Urinary bladder (tissue), 4 donors: Measurements from ENCODE around the gene KRT6A. TPM values are rescaled to one million over a fixed set of nuclear protein-coding genes. Genes with fewer than 3 reads are reported as not detected.
"Not testable (repeated sequence)": the region's sequence is repeated elsewhere in the genome, so short reads cannot be mapped to it uniquely, and the experiment has no call there.

Experiments
- DNase-seq: peaks from one replicate; pipeline ENCODE4 v3.0.0-alpha.2; 2015; ENCODE audit errors: extremely low spot score
- H3K27ac ChIP-seq: one replicate; pipeline ENCODE4 v1.5.1; 2013; ENCODE audit warnings: low read depth, mild to moderate bottlenecking, moderate library complexity
- H3K36me3 ChIP-seq: one replicate; pipeline ENCODE4 v1.6.1; 2013; ENCODE audit warnings: mild to moderate bottlenecking, moderate library complexity; ENCODE audit not compliant: insufficient read depth
- H3K4me1 ChIP-seq: one replicate; pipeline ENCODE4 v1.6.1; 2013; ENCODE audit warnings: mild to moderate bottlenecking, moderate library complexity; ENCODE audit not compliant: insufficient read depth
- H3K4me3 ChIP-seq: one replicate; pipeline ENCODE4 v1.5.1; 2013; ENCODE audit warnings: low read depth, low read length
- WGBS: extraction: QIAGEN DNeasy Blood & Tissue Kit; methylation state at CpG from one replicate; pipeline ENCODE4 v1.1.7; 2013; 5-methylcytosine and 5-hydroxymethylcytosine counted together
- polyA plus RNA-seq: library from polyadenylated mRNA; stranded (reverse); fragments of 200-250 nt; gene quantifications from one replicate; pipeline ENCODE4 v1.2.3, GENCODE V29; 2013
- total RNA-seq: library from RNA; depleted of rRNA; stranded (reverse); fragments of >200 nt; gene quantifications from one replicate; pipeline ENCODE4 v1.2.3, GENCODE V29; 2014
- donor health status: healthy with polysubstance abuse.
- donor health status: healthy.

Gene KRT6A
- total and polyA plus RNA-seq, 2 donors = 0.11 TPM; not detected in 1

- no peak for DNase-seq
- Histone ChIP-seq H3K4me3 (no peak overlapping the region), H3K27ac (no peak overlapping the region), H3K4me1 (no peaks in the 10 kb centered on the region), H3K36me3 (no peaks in the 10 kb centered on the region)
- 91% methylated on average over 1 of the region's 1 CpG for WGBS
Observed at GRCh38 chr12:52502877-52503276, 9.8 kb upstream of the KRT6A start.

- Histone ChIP-seq H3K4me1 (no peaks in the 10 kb centered on the region), H3K27ac (no peak overlapping the region), H3K4me3 (no peak overlapping the region), H3K36me3 (no peaks in the 10 kb centered on the region)
- 88% methylated on average over 7 of the region's 7 CpGs for WGBS
- no peak for DNase-seq
Observed at GRCh38 chr12:52501490-52501889, 8.4 kb upstream of the KRT6A start.

GRCh38 chr12:52500574-52500973, 7.5 kb upstream of the KRT6A start:
- 87% methylated on average over 6 of the region's 6 CpGs for WGBS
- not testable (repeated sequence) for H3K27ac ChIP-seq, DNase-seq

GRCh38 chr12:52499806-52500560, 6.9 kb upstream of the KRT6A start:
- DNase-seq = no peak
- 71% methylated on average over 5 of the region's 5 CpGs for WGBS
- no peaks in the 10 kb centered on the region for H3K4me1 ChIP-seq
- no peaks in the 10 kb centered on the region for H3K36me3 ChIP-seq
- H3K4me3 ChIP-seq = no peak overlapping the region
- H3K27ac ChIP-seq = no peak overlapping the region

More at GRCh38 chr12:52500574-52500973, 7.5 kb upstream of the KRT6A start:
- H3K4me1 ChIP-seq, H3K36me3 ChIP-seq, H3K4me3 ChIP-seq: not testable (repeated sequence)

- WGBS = 66% methylated on average over 1 of the region's 1 CpG
- DNase-seq = no peak
- no peak overlapping the region for H3K27ac ChIP-seq
Observed at GRCh38 chr12:52498946-52499345, 5.9 kb upstream of the KRT6A start.

GRCh38 chr12:52497975-52498374, 4.9 kb upstream of the KRT6A start:
- Histone ChIP-seq H3K36me3 (no peaks in the 10 kb centered on the region), H3K4me3 (no peak overlapping the region), H3K27ac (no peak overlapping the region), H3K4me1 (no peaks in the 10 kb centered on the region)
- WGBS = 90% methylated on average over 7 of the region's 7 CpGs
- DNase-seq = no peak

More at GRCh38 chr12:52498946-52499345, 5.9 kb upstream of the KRT6A start:
- no peaks in the 10 kb centered on the region for H3K36me3 ChIP-seq
- no peak overlapping the region for H3K4me3 ChIP-seq
- no peaks in the 10 kb centered on the region for H3K4me1 ChIP-seq

- no peaks in the 10 kb centered on the region for H3K4me1 ChIP-seq
- DNase-seq = no peak
- H3K4me3 ChIP-seq = no peak overlapping the region
- WGBS = 65% methylated on average over 4 of the region's 4 CpGs
- H3K27ac ChIP-seq = no peak overlapping the region
- no peaks in the 10 kb centered on the region for H3K36me3 ChIP-seq
Observed at GRCh38 chr12:52496590-52497071, 3.6 kb upstream of the KRT6A start.

GRCh38 chr12:52496054-52496453, 3.0 kb upstream of the KRT6A start:
- H3K27ac ChIP-seq = no peak overlapping the region
- no peak for DNase-seq

GRCh38 chr12:52495389-52495788, 2.3 kb upstream of the KRT6A start:
- Histone ChIP-seq H3K36me3 (no peaks in the 10 kb centered on the region), H3K4me1 (no peaks in the 10 kb centered on the region), H3K4me3 (no peak overlapping the region), H3K27ac (no peak overlapping the region)
- WGBS = 52% methylated on average over 3 of the region's 3 CpGs
- DNase-seq = no peak

More at GRCh38 chr12:52496054-52496453, 3.0 kb upstream of the KRT6A start:
- H3K4me1 ChIP-seq = no peaks in the 10 kb centered on the region
- H3K36me3 ChIP-seq = no peaks in the 10 kb centered on the region
- 78% methylated on average over 2 of the region's 2 CpGs for WGBS
- no peak overlapping the region for H3K4me3 ChIP-seq

GRCh38 chr12:52494518-52494917, 1.5 kb upstream of the KRT6A start:
- DNase-seq = no peak
- H3K4me3 ChIP-seq = no peak overlapping the region
- no peak overlapping the region for H3K27ac ChIP-seq

GRCh38 chr12:52494100-52494499, 1.0 kb upstream of the KRT6A start:
- Histone ChIP-seq H3K4me1 (no peaks in the 10 kb centered on the region), H3K4me3 (no peak overlapping the region), H3K27ac (no peak overlapping the region), H3K36me3 (no peaks in the 10 kb centered on the region)
- DNase-seq = no peak
- 82% methylated on average over 1 of the region's 1 CpG for WGBS

More at GRCh38 chr12:52494518-52494917, 1.5 kb upstream of the KRT6A start:
- WGBS = 58% methylated on average over 4 of the region's 4 CpGs
- no peaks in the 10 kb centered on the region for H3K4me1 ChIP-seq
- no peaks in the 10 kb centered on the region for H3K36me3 ChIP-seq

GRCh38 chr12:52492405-52492804, 652 bp downstream of the KRT6A start:
- not testable (repeated sequence) for H3K4me3 ChIP-seq, H3K36me3 ChIP-seq, H3K4me1 ChIP-seq, H3K27ac ChIP-seq, DNase-seq
- WGBS = 97% methylated on average over 6 of the region's 6 CpGs

GRCh38 chr12:52491495-52491894, 1.6 kb downstream of the KRT6A start:
- 87% methylated on average over 8 of the region's 8 CpGs for WGBS
- not testable (repeated sequence) for H3K4me1 ChIP-seq, H3K4me3 ChIP-seq, H3K27ac ChIP-seq, H3K36me3 ChIP-seq, DNase-seq

GRCh38 chr12:52488736-52489135, 4.3 kb downstream of the KRT6A start:
- no peak for DNase-seq
- no peaks in the 10 kb centered on the region for H3K36me3 ChIP-seq
- H3K27ac ChIP-seq = no peak overlapping the region
- no peak overlapping the region for H3K4me3 ChIP-seq
- H3K4me1 ChIP-seq = no peaks in the 10 kb centered on the region
